HUES6 (cell line): ENCODE results near the gene DCLK1.

Experiments used
- H3K27ac ChIP-seq: 2 replicates; pipeline ENCODE4 v1.7.0; 2013; ENCODE audit warnings: low read depth, mild to moderate bottlenecking, low read length, inconsistent platforms
- H3K27me3 ChIP-seq: 2 replicates; pipeline ENCODE4 v1.6.1; 2013; ENCODE audit warnings: low read length; ENCODE audit not compliant: control insufficient read depth, insufficient read depth
- H3K36me3 ChIP-seq: 2 replicates; pipeline ENCODE4 v1.6.1; 2013; ENCODE audit warnings: low read length; ENCODE audit not compliant: control insufficient read depth, insufficient read depth
- H3K4me1 ChIP-seq: 2 replicates; pipeline ENCODE4 v1.6.1; 2013; ENCODE audit warnings: low read length; ENCODE audit not compliant: control insufficient read depth, insufficient read depth
- H3K4me3 ChIP-seq: 2 replicates; pipeline ENCODE4 v1.5.1; 2013; ENCODE audit warnings: low read depth, low read length
- H3K9ac ChIP-seq: one replicate; pipeline ENCODE4 v1.6.1; 2013; ENCODE audit warnings: mild to moderate bottlenecking, low read length
- H3K9me3 ChIP-seq: 2 replicates; pipeline ENCODE4 v1.6.1; 2013; ENCODE audit warnings: low read depth, low read length; ENCODE audit not compliant: control insufficient read depth, insufficient read depth

DCLK1 gene

DNA sequence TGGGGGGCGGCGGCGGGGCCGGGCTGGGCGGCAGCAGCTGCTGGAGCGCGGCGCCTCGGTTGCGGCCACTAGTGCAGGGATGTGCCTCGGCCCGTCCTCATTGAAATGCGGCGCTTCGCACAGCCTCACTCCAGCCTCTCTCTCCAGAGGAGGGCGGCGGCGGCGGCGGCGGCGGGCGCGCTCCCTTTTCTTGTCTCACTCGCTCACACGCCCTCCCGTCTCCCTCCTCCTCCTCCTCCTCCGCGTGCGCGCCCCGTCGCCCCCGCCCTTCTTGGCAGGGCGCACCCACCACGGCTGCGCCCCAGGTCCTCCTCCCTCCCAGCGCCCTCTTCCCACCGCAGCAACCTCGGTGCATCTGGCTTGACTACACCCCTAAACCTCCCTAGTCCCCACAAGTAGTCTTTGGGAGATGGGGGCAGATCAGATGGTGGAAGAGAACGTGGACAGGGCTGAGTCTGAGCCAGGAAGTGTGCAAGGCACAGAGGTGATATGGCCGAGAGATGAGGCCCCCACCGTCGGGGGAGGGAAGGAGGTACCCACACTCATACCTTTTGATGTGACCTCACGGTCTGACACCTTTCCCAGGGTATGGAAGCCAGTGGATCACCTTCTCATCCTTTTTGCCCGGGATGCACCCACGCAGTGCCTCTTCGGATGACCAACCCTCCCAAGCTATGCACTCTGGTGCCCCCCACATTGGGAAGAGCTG, at the start of gene DCLK1:
TSS of gene DCLK1 (minus strand) at position 161 of the 709 bp plus-strand sequence.
- H3K27me3 ChIP-seq, result peaks cover 72% of the 10 kb centered on the region
- H3K4me3 ChIP-seq, result peak within 1 kb of the TSS; percentile 75
- H3K9ac ChIP-seq, result no peak within 1 kb of the TSS
- peaks cover 6% of the 10 kb centered on the region; the same call in 1 of the 2 replicates for H3K4me1 ChIP-seq
- H3K27ac ChIP-seq, result no peak within 1 kb of the TSS
- no peaks in the 10 kb centered on the region for H3K36me3 ChIP-seq
- no peaks in the 10 kb centered on the region for H3K9me3 ChIP-seq

DNA sequence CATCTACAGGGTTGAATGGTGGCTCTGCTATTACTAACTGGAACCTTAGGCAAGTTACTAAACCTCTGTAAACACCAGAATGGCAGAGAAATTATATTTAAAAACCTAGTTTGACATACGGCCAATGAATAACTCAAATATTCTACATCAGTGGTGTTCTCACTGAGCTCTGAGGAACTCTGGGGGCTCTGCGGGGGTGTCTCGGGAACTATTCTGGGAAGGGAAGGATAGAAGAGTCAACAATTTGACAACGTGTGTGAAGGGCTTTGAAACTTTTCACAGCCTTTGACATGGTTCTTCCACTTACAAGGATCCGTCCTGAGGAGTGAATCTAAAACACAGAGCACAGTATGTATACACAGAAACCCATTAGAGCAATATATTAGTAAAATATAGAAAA, 44.4 kb upstream of the DCLK1 start:
- Histone ChIP-seq H3K9ac (no peak overlapping the region), H3K4me1 (peaks cover 4% of the 10 kb centered on the region; the same call in 1 of the 2 replicates), H3K9me3 (no peaks in the 10 kb centered on the region)

DNA sequence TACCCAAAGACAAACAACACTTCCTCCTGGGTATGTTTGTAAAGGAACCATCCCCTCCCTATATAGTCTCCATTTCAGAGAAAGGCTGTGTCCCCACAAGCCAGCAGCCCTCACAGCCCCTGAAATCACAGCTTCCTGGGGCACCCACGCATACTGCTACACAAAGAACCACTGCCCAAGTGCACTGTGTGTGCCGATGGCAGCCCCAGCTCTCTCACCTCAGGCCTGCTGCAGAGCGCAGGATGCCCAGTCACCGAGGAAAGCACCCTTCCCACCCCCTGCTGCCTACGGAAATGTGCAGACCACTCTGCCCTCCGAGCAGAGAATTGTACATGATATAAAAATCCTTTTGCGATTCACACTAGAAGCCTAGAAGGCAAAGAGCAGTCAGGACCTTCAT, 43.7 kb upstream of the DCLK1 start:
- Histone ChIP-seq H3K4me3 (no peak overlapping the region), H3K27me3 (no peaks in the 10 kb centered on the region), H3K9ac (no peak overlapping the region), H3K9me3 (no peaks in the 10 kb centered on the region), H3K36me3 (peaks cover 8% of the 10 kb centered on the region; the same call in 1 of the 2 replicates), H3K27ac (no peak overlapping the region), H3K4me1 (peaks cover 4% of the 10 kb centered on the region; the same call in 1 of the 2 replicates)

More for the DNA sequence above, 44.4 kb upstream of the DCLK1 start:
- H3K4me3 ChIP-seq, result no peak overlapping the region
- H3K27me3 ChIP-seq, result no peaks in the 10 kb centered on the region
- no peak overlapping the region for H3K27ac ChIP-seq
- 0 out of 2 replicates have a peak, but pooled peaks cover 6% of the 10 kb centered on the region for H3K36me3 ChIP-seq

DNA sequence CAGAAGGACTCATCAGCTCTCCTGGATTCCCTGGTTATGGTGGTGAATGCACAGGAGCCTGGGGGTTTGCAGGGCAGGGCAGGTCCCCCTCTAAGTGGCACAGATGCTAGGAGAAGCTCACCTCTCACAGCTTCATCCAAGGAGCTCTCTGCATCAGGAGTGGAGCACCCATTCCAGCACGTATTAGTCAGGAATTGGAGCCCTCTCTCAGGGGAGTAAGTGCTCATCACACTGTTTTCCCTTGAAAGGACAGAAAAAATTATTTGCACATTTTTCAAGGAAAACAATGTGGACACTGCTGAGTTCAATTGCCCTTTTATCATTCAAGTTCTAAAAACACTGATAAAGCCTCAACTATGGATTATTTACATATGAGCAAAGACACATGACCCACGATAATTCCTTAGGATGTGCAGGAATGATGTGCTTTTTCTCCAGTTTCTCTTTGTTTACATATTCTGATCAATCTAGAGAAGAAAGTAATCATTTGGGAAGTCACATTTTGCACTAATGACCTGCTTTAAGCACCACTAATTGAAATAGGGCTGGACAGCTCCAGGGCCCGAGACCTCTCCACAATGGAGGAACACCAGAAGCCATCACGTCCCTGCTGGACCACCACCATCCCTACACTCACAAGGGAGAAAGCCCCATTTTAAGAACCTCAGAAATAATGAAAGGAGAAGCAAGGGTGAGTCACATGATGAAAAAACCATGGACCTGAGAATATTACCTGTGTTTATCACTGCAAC, 42.6 kb upstream of the DCLK1 start:
- Histone ChIP-seq H3K36me3 (peaks cover 12% of the 10 kb centered on the region; the same call in 1 of the 2 replicates), H3K9ac (no peak overlapping the region), H3K27ac (no peak overlapping the region), H3K9me3 (no peaks in the 10 kb centered on the region), H3K4me3 (no peak overlapping the region), H3K27me3 (no peaks in the 10 kb centered on the region), H3K4me1 (peaks cover 4% of the 10 kb centered on the region; the same call in 1 of the 2 replicates)

DNA sequence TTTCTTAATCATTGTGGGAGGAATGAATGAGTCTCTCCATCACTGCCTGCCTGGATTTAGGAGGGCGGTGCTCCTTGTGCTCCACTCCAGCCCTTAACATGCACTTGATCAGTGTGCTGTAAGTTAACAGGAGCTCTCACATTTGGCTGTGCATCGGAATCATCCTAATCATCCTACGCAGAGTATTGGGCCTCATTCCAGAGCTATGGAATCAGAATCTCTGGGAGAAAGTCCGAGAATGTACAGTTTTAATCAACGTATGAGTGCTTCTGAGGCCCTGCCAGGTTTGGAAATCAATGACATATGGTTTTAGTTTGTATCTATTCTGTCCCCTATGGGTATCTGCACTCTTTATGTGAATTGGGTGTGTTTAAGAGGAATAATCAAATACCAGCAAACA, 34.9 kb upstream of the DCLK1 start:
- no peaks in the 10 kb centered on the region for H3K9me3 ChIP-seq
- peaks cover 9% of the 10 kb centered on the region; the same call in 1 of the 2 replicates for H3K36me3 ChIP-seq
- peaks cover 9% of the 10 kb centered on the region for H3K4me1 ChIP-seq
- no peaks in the 10 kb centered on the region for H3K27me3 ChIP-seq
- H3K9ac ChIP-seq, result no peak overlapping the region
- no peak overlapping the region for H3K27ac ChIP-seq
- H3K4me3 ChIP-seq, result no peak overlapping the region

DNA sequence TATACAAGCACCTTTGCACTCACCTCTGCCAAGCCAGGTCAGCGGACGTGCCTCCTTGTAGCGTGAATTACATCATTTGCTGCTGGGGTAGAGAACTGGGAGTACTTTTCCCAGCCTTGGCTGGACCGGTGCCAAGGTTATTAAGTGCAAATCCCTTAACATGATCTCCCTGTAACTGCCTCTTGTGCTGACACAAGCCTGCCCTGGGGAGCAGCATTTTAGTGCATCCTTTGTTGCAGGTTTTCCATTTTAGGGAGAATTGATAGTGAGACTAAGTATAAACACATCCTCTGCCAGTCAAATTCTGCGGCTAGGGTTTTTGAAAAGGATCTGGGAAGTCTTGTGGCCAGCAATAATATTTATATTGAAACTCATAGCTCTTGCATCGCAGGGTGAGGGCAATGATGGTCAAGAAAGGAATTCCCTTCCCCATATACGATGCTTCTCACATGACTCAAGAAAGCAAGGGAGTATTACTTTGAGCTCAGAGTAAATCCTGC, 32.7 kb upstream of the DCLK1 start:
- H3K27me3 ChIP-seq, result no peaks in the 10 kb centered on the region
- H3K27ac ChIP-seq, result no peak overlapping the region

DNA sequence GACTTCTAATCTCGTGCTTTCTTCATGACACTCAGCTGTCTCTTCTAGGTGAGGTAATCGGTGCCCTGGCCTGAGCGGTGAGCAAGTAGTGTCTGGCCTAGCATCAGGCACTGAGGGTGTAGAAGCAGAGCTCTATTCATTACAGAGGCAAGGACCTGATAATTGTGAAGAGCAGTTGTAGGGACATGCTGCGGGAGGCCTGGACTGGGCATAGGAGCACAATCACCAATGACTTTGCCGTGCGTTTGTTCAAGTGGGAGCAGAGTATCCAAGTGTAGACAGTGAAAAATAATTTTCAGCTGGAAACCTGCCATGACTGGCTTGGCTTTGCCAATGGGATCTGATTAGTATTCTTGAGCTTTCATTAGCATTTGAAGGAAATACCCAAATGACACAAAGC, 32.1 kb upstream of the DCLK1 start:
- H3K4me1 ChIP-seq, result peaks cover 9% of the 10 kb centered on the region
- no peaks in the 10 kb centered on the region for H3K36me3 ChIP-seq
- no peak overlapping the region for H3K27ac ChIP-seq
- H3K9me3 ChIP-seq, result no peaks in the 10 kb centered on the region
- no peak overlapping the region for H3K9ac ChIP-seq
- no peaks in the 10 kb centered on the region for H3K27me3 ChIP-seq
- no peak overlapping the region for H3K4me3 ChIP-seq

More for the DNA sequence above, 32.7 kb upstream of the DCLK1 start:
- H3K9ac ChIP-seq, result no peak overlapping the region
- H3K36me3 ChIP-seq, result no peaks in the 10 kb centered on the region
- H3K4me1 ChIP-seq, result peaks cover 9% of the 10 kb centered on the region
- no peaks in the 10 kb centered on the region for H3K9me3 ChIP-seq
- no peak overlapping the region for H3K4me3 ChIP-seq

DNA sequence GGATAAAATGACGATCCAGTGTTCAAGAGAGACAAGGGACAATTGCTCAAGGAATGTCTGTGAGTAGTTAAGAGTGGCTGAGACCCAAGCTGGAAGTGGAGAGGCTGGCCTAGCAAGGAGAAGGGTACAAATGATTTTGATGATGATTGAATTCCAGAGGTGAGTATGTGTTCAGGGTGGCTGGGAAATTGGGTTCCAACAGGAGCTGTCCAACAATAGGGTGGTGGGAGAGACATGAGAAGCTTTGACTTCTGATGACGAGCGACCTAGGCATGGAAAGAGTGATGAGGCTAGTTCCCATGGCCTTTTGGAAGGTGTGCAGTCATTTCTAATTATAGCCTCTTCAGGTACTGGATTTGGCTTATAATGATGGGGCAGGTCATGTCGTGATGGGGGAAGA, 29.1 kb upstream of the DCLK1 start:
- no peak overlapping the region for H3K4me3 ChIP-seq

DNA sequence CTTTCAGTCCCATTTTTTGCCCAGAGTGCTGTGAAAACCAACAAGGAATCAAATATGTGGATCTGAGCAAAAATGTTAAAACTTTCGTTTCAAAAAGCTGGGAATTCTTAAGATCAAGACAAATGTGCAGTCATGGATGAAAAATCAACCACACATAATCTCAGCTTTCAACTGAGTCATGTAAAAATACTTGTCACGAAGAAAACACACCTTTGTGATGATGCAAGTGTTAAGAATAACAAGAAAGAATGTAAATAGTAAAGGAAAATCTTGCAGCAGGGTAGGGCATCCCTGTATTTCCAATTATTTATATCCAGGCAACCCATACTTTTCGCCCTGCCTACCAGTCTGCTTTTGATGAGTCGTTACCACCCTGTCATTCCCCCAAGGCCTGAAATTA, 27.4 kb upstream of the DCLK1 start:
- H3K27ac ChIP-seq, result no peak overlapping the region
- H3K9me3 ChIP-seq, result no peaks in the 10 kb centered on the region
- H3K4me1 ChIP-seq, result peaks cover 5% of the 10 kb centered on the region
- peaks cover 33% of the 10 kb centered on the region for H3K27me3 ChIP-seq
- H3K36me3 ChIP-seq, result no peaks in the 10 kb centered on the region
- H3K9ac ChIP-seq, result no peak overlapping the region
- H3K4me3 ChIP-seq, result no peak overlapping the region

More for the DNA sequence above, 29.1 kb upstream of the DCLK1 start:
- Histone ChIP-seq H3K27ac (no peak overlapping the region), H3K27me3 (peaks cover 17% of the 10 kb centered on the region), H3K9me3 (no peaks in the 10 kb centered on the region), H3K36me3 (no peaks in the 10 kb centered on the region), H3K9ac (no peak overlapping the region), H3K4me1 (peaks cover 9% of the 10 kb centered on the region)

DNA sequence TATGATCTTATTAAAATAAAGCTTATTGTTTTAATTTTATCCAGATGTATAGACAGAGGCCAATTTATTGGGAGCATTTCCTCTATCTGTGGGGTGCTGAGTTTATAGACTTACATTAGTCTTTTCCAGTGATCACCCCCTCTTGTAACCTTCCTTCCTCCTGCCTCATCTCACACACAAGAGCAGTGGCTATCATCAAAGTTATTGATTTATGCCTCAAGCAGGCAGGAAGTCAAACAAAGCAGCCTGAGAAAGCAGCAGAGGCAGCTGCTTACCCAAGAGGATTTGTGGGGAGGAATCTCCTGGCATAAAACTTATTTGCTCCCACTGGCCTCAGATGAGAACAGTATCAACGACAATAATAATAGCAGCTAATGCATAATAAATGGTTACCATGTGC, 26.3 kb upstream of the DCLK1 start:
- no peaks in the 10 kb centered on the region for H3K4me1 ChIP-seq
- H3K27ac ChIP-seq, result no peak overlapping the region
- H3K27me3 ChIP-seq, result peaks cover 33% of the 10 kb centered on the region
- H3K4me3 ChIP-seq, result no peak overlapping the region
- no peaks in the 10 kb centered on the region for H3K9me3 ChIP-seq
- no peak overlapping the region for H3K9ac ChIP-seq
- no peaks in the 10 kb centered on the region for H3K36me3 ChIP-seq
